ENCODE data around the gene HAUS7. TPM values are rescaled to one million over a fixed set of nuclear protein-coding genes. Genes with fewer than 3 reads are reported as not detected.

HAUS7 gene
- total RNA-seq, 1 donor from 2014 or later, result 23.0 TPM

DNA sequence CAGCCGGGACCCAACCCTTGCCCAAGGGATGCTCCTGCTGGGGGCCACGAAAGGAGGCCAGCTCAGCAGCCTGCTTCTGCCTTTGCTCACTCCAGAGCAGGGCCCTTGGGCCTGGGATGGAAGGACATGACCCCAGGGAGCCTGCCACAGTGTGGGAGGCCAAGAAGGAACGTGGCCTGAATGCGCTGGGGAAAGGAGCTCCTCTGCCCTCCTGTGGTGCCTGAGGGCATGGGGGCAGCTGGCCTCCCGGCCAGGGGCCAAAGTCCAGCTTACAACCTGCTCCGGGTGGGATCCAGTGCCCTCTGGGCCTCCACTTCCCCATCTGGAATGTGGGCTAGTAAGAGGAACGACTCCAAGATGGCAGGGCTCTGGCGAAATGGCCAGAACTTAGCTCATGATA lies 45.1 kb upstream of the HAUS7 start:
- DNase-seq (no peak), ATAC-seq (no peak)
- Histone ChIP-seq H3K27ac (no peak overlapping the region), H3K27me3 (peaks cover 2% of the 10 kb centered on the region), H3K4me3 (no peak overlapping the region), H3K36me3 (no peaks in the 10 kb centered on the region), H3K9me3 (no peaks in the 10 kb centered on the region), H3K4me1 (no peaks in the 10 kb centered on the region)
- intact Hi-C loops (cut with DNase I), result no loop called here
- TF ChIP-seq, protein P1, sequence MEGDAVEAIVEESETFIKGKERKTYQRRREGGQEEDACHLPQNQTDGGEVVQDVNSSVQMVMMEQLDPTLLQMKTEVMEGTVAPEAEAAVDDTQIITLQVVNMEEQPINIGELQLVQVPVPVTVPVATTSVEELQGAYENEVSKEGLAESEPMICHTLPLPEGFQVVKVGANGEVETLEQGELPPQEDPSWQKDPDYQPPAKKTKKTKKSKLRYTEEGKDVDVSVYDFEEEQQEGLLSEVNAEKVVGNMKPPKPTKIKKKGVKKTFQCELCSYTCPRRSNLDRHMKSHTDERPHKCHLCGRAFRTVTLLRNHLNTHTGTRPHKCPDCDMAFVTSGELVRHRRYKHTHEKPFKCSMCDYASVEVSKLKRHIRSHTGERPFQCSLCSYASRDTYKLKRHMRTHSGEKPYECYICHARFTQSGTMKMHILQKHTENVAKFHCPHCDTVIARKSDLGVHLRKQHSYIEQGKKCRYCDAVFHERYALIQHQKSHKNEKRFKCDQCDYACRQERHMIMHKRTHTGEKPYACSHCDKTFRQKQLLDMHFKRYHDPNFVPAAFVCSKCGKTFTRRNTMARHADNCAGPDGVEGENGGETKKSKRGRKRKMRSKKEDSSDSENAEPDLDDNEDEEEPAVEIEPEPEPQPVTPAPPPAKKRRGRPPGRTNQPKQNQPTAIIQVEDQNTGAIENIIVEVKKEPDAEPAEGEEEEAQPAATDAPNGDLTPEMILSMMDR (IDR thresholded peaks at IDR 0.05), result no peak

- ATAC-seq (no peak), DNase-seq (no peak)
- Histone ChIP-seq H3K4me1 (no peaks in the 10 kb centered on the region), H3K27ac (no peak overlapping the region), H3K27me3 (peaks cover 2% of the 10 kb centered on the region), H3K36me3 (no peaks in the 10 kb centered on the region), H3K4me3 (no peak overlapping the region), H3K9me3 (no peaks in the 10 kb centered on the region)
- intact Hi-C loops (cut with DNase I), result no loop called here
- TF ChIP-seq, protein P1 (IDR thresholded peaks at IDR 0.05), result no peak
Observed at GRCh38 chrX:153514259-153514658, 43.9 kb upstream of the HAUS7 start.

- DNase-seq, result no peak
- H3K9me3 ChIP-seq, result no peaks in the 10 kb centered on the region
- intact Hi-C loops (cut with DNase I), result no loop called here
- H3K4me3 ChIP-seq, result no peak overlapping the region
- no peaks in the 10 kb centered on the region for H3K4me1 ChIP-seq
- no peak for ATAC-seq
- H3K27ac ChIP-seq, result no peak overlapping the region
- no peaks in the 10 kb centered on the region for H3K27me3 ChIP-seq
- H3K36me3 ChIP-seq, result no peaks in the 10 kb centered on the region
- TF ChIP-seq, protein P1 (IDR thresholded peaks at IDR 0.05), result no peak
Observed at GRCh38 chrX:153513265-153513664, 42.9 kb upstream of the HAUS7 start.

- no peak overlapping the region for H3K4me3 ChIP-seq
- no peaks in the 10 kb centered on the region for H3K9me3 ChIP-seq
- H3K27ac ChIP-seq, result no peak overlapping the region
- DNase-seq (no peak), ATAC-seq (no peak)
- no peaks in the 10 kb centered on the region for H3K36me3 ChIP-seq
- no peaks in the 10 kb centered on the region for H3K27me3 ChIP-seq
- TF ChIP-seq, protein P1 (IDR thresholded peaks at IDR 0.05), result no peak
- no peaks in the 10 kb centered on the region for H3K4me1 ChIP-seq
- intact Hi-C loops (cut with DNase I), result no loop called here
Observed at GRCh38 chrX:153512501-153512893, 42.1 kb upstream of the HAUS7 start.

DNA sequence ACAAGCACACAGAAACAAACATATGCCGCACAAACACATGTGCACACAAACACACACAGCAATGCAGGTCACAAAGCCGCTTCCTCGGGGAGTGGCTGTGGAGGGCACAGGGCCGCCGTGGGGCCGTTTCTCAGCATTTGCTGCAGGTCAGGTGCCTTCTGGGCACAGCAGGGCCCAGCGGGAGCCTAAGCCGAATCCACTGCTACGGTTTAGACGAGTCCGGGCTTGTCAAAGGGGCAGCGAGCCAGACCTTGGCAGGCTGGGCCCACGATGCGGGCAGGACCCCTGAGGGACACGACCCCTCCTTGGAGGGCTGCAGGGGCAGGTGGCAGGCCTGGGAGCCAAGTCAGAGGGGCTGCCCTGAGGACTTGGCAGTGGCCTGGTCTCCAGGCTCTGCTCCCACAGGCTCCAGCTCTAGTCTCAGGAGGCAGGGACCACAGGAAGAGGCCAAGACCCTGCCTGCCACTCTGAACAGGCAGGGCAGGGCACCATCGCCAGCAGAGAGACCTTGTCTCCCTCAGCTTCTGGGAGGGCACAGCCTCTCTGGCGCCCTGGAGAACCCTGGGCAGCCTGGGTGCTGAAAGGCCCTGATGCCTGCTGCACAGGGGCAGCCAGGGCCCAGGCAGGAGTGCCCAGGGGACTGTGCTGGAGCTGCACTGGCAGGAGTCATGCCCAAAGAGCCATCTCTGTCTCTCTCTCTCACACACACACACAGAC lies 41.6 kb upstream of the HAUS7 start:
- Histone ChIP-seq H3K27ac (no peak overlapping the region), H3K36me3 (no peaks in the 10 kb centered on the region), H3K4me3 (no peak overlapping the region), H3K27me3 (no peaks in the 10 kb centered on the region), H3K4me1 (no peaks in the 10 kb centered on the region), H3K9me3 (no peaks in the 10 kb centered on the region)
- DNase-seq, result no peak
- no peak for ATAC-seq
- TF ChIP-seq, protein P1 (IDR thresholded peaks at IDR 0.05), result no peak
- intact Hi-C loops (cut with DNase I), result no loop called here

GRCh38 chrX:153510383-153510782 lies 40.0 kb upstream of the HAUS7 start:
- TF ChIP-seq, protein P1 (IDR thresholded peaks at IDR 0.05), result no peak
- Histone ChIP-seq H3K27ac (no peak overlapping the region), H3K4me3 (no peak overlapping the region), H3K4me1 (no peaks in the 10 kb centered on the region), H3K36me3 (no peaks in the 10 kb centered on the region), H3K9me3 (no peaks in the 10 kb centered on the region), H3K27me3 (no peaks in the 10 kb centered on the region)
- DNase-seq (no peak), ATAC-seq (no peak)
- intact Hi-C loops (cut with DNase I), result no loop called here
